Caco-2 (cell line): ENCODE measurements around the gene NUMB. TPM values are rescaled to one million over a fixed set of nuclear protein-coding genes. Genes with fewer than 3 reads are reported as not detected.

Experiments
- BruUV-seq: library from RNA; stranded (reverse); fragments of 400-500 nt; replicated peaks from 2 replicates; lab custom pipeline; 2021; lab: Mats Ljungman, UMichigan
- CTCF ChIA-PET: fragments of 300-600 bp; sonication (Branson Sonifier 250); formaldehyde crosslinking; loops from one replicate; lab custom pipeline; 2022; ENCODE audit warnings: antibody characterized with exemption; lab: Charles Lee
- POLR2A ChIA-PET: fragments of 300-600 bp; sonication (Branson Sonifier 250); formaldehyde crosslinking; loops from one replicate; lab custom pipeline; 2022; ENCODE audit warnings: antibody characterized with exemption; lab: Charles Lee
- DNase-seq, 2 experiments: peaks; one replicate each; pipeline versions ENCODE4 v3.0.0 to v3.0.0-alpha.2; 2020 to 2022
- H3K27me3 ChIP-seq: replicated peaks from 2 replicates; pipeline ENCODE4 v1.6.0; 2011; ENCODE audit warnings: low read length; ENCODE audit not compliant: control insufficient read depth, insufficient read depth
- H3K36me3 ChIP-seq: 2 replicates; pipeline ENCODE4 v1.5.1; 2011; ENCODE audit warnings: low read length; ENCODE audit not compliant: control insufficient read depth, insufficient read depth
- H3K4me1 ChIP-seq: fragments of 250-450 bp; sonication (Bioruptor Pico); 2 replicates; pipeline ENCODE4 v1.5.1; 2020; ENCODE audit warnings: mild to moderate bottlenecking
- H3K4me3 ChIP-seq: 2 replicates; pipeline ENCODE4 v1.5.1; 2011; ENCODE audit warnings: low read depth, mild to moderate bottlenecking, control low read depth, low read length
- H3K9me3 ChIP-seq: fragments of 250-450 bp; sonication (Bioruptor Pico); 2 replicates; pipeline ENCODE4 v1.5.1; 2020; ENCODE audit warnings: mild to moderate bottlenecking, moderate library complexity
- H3K27ac Mint-ChIP-seq: one replicate; pipeline ENCODE4 v1.8.0; 2022; ENCODE audit warnings: mixed read lengths; ENCODE audit not compliant: unreplicated experiment
- H3K27me3 Mint-ChIP-seq: one replicate; pipeline ENCODE4 v1.8.0; 2022; ENCODE audit warnings: mixed read lengths; ENCODE audit not compliant: insufficient read depth, unreplicated experiment
- H3K36me3 Mint-ChIP-seq: one replicate; pipeline ENCODE4 v1.8.0; 2022; ENCODE audit warnings: mild to moderate bottlenecking, mixed read lengths; ENCODE audit not compliant: insufficient read depth, unreplicated experiment
- H3K4me1 Mint-ChIP-seq: one replicate; pipeline ENCODE4 v1.8.0; 2022; ENCODE audit warnings: low read depth, mixed read lengths; ENCODE audit not compliant: unreplicated experiment
- H3K4me3 Mint-ChIP-seq: one replicate; pipeline ENCODE4 v1.8.0; 2022; ENCODE audit warnings: mild to moderate bottlenecking, moderate library complexity, mixed read lengths; ENCODE audit not compliant: unreplicated experiment
- H3K9me3 Mint-ChIP-seq: one replicate; pipeline ENCODE4 v1.8.0; 2022; ENCODE audit warnings: mixed read lengths; ENCODE audit not compliant: unreplicated experiment
- CTCF ChIP-seq, 2 experiments: fragments of 200-600 bp in 1 of 2; IDR thresholded peaks; 1 replicate in 1 of 2; 2 replicates in 1 of 2; pipeline versions ENCODE4 v1.5.1 to v1.8.0; 2011 to 2022; ENCODE audit warnings: antibody characterized with exemption in 1 of 2, control low read depth in 1 of 2, inconsistent platforms in 1 of 2, low read depth in 1 of 2, low read length in 1 of 2, mild to moderate bottlenecking in 1 of 2, moderate library complexity in 1 of 2; ENCODE audit not compliant: insufficient read depth in 1 of 2, severe bottlenecking in 1 of 2, unreplicated experiment in 1 of 2
- intact Hi-C: fragments of 100-400 bp; cut with micrococcal nuclease; formaldehyde crosslinking; loops from one replicate; pipeline ENCODE4 v1.10.0; 2022; ENCODE audit not compliant: unreplicated experiment
- total RNA-seq: library from RNA; stranded (reverse); gene quantifications from 2 replicates; pipeline ENCODE4 v1.2.3, GENCODE V29; 2022

The NUMB gene
- total RNA-seq, 1 experiment from 2014 or later = 67.6 TPM

DNA sequence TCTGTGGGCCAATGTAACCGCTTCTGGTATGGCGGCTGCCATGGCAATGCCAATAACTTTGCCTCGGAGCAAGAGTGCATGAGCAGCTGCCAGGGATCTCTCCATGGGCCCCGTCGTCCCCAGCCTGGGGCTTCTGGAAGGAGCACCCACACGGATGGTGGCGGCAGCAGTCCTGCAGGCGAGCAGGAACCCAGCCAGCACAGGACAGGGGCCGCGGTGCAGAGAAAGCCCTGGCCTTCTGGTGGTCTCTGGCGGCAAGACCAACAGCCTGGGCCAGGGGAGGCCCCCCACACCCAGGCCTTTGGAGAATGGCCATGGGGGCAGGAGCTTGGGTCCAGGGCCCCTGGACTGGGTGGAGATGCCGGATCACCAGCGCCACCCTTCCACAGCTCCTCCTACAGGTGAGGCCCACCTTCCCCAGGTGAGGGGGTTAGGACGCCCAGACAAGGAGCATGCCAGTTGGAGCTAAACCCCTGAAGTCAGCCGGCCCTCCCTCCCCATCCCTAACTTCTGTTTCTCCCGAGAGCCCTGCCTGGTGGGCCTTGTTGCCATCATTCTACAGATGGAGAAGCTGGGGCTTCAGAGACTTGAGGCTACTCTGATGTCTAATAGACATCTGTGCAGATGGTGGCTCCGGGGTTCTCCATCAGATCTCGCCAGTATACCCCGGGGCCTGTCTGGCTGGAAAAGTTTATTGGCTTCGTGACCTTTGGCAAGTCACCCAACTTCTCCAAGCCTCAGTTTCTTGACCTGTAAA, 195.7 kb downstream of the NUMB start:
- TF ChIP-seq CTCF (IDR thresholded peaks at IDR 0.05; ENCODE audit: insufficient read depth in 1 of 2, low read depth in 1 of 2, low read length in 1 of 2, severe bottlenecking in 1 of 2, unreplicated experiment in 1 of 2) = no peak
- intact Hi-C loops = no loop called here
- DNase-seq = no peak
- H3K4me3 Mint-ChIP-seq = no peak overlapping the region
- no peaks in the 10 kb centered on the region for H3K36me3 ChIP-seq
- ChIA-PET CTCF (no interaction called here), POLR2A (no interaction called here)
- H3K27ac Mint-ChIP-seq = no peak overlapping the region
- no peaks in the 10 kb centered on the region for H3K9me3 Mint-ChIP-seq
- H3K4me1 Mint-ChIP-seq = no peaks in the 10 kb centered on the region
- no TSS peak for BruUV-seq
- H3K4me1 ChIP-seq = peaks cover 3% of the 10 kb centered on the region; the same call in 1 of the 2 replicates
- H3K4me3 ChIP-seq = no peak overlapping the region
- no peaks in the 10 kb centered on the region for H3K9me3 ChIP-seq
- H3K27me3 Mint-ChIP-seq = no peaks in the 10 kb centered on the region
- H3K27me3 ChIP-seq = no peaks in the 10 kb centered on the region
- no peaks in the 10 kb centered on the region for H3K36me3 Mint-ChIP-seq

DNA sequence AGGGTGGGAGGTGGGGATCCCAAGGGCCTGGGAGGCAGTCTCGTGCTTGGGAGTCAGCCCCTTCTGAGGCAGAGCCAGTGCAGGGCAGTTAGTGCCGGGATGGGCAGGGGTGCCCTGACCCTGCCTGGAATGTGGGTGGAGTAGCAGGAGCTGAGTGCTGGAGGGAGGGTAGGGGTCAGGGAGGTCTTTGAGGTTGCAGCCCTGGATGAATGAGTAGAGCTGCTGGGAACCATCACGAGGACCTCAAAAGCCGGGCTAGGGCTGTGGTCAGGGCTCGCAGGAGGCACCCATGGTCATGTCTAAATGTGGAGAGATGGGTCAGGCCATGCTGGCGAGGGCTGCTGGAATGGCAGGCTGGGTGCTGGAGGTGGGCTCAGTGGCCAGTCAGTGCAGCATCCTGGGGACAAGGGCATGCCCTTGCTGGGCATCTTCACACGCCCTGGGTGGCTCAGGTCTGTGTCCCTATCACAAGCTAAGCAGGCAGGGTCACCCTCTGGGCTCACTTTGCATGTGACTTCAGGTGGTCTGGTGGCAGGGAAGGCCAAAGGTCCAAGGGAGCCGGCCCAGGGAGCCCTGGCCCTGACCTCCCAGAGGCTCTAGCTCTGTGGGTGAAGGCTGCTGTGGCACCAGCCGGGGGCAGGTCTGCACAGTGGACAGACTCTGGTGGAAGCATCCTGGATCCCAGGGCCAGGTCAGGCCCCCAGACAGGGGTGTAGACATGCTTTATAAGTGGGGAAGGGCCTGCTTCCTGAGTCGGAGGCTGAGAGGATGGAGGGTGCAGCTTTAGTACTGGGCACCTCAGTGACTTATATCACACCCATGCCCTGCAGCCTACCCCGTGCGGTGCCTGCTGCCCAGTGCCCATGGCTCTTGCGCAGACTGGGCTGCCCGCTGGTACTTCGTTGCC, 196.6 kb downstream of the NUMB start:
- no peak for DNase-seq
- ChIA-PET CTCF (interaction anchor here (0.6 kb wide), 2 partner anchors 21 to 1865 kb away, joined by 4 to 8 read pairs; no protein-coding TSS in a partner anchor), POLR2A (no interaction called here)
- Histone ChIP-seq H3K4me3 (no peak overlapping the region), H3K4me1 (peaks cover 3% of the 10 kb centered on the region; the same call in 1 of the 2 replicates), H3K36me3 (no peaks in the 10 kb centered on the region), H3K9me3 (no peaks in the 10 kb centered on the region), H3K27me3 (no peaks in the 10 kb centered on the region)
- H3K4me1 Mint-ChIP-seq = no peaks in the 10 kb centered on the region
- intact Hi-C loops = no loop called here
- H3K27ac Mint-ChIP-seq = no peak overlapping the region
- TF ChIP-seq CTCF (IDR thresholded peaks at IDR 0.05; ENCODE audit: insufficient read depth in 1 of 2, low read depth in 1 of 2, low read length in 1 of 2, severe bottlenecking in 1 of 2, unreplicated experiment in 1 of 2) = no peak
- H3K36me3 Mint-ChIP-seq = no peaks in the 10 kb centered on the region
- H3K27me3 Mint-ChIP-seq = no peaks in the 10 kb centered on the region
- no peak overlapping the region for H3K4me3 Mint-ChIP-seq
- BruUV-seq = no TSS peak
- H3K9me3 Mint-ChIP-seq = no peaks in the 10 kb centered on the region

GRCh38 chr14:73261075-73261474, 197.3 kb downstream of the NUMB start:
- H3K36me3 ChIP-seq = no peaks in the 10 kb centered on the region
- Mint-ChIP-seq H3K36me3 (no peaks in the 10 kb centered on the region), H3K9me3 (no peaks in the 10 kb centered on the region), H3K27me3 (no peaks in the 10 kb centered on the region), H3K4me3 (no peak overlapping the region), H3K27ac (no peak overlapping the region), H3K4me1 (no peaks in the 10 kb centered on the region)
- no peaks in the 10 kb centered on the region for H3K9me3 ChIP-seq
- H3K4me1 ChIP-seq = peaks cover 3% of the 10 kb centered on the region; the same call in 1 of the 2 replicates
- intact Hi-C loops = no loop called here
- DNase-seq = no peak
- BruUV-seq = no TSS peak
- POLR2A ChIA-PET = no interaction called here
- H3K27me3 ChIP-seq = no peaks in the 10 kb centered on the region
- CTCF ChIA-PET = interaction anchor here (0.6 kb wide), 2 partner anchors 20 to 1866 kb away, joined by 4 to 8 read pairs; no protein-coding TSS in a partner anchor
- H3K4me3 ChIP-seq = no peak overlapping the region
- TF ChIP-seq CTCF (IDR thresholded peaks at IDR 0.05; ENCODE audit: insufficient read depth in 1 of 2, low read depth in 1 of 2, low read length in 1 of 2, severe bottlenecking in 1 of 2, unreplicated experiment in 1 of 2) = no peak
